Duodenal mucosa (tissue), 2 donors: ENCODE data around the gene IST1.

ENCODE experiments used
- H3K27ac ChIP-seq: one replicate; pipeline ENCODE4 v1.7.0; 2013; ENCODE audit warnings: low read depth, low read length
- H3K27me3 ChIP-seq, 2 donors: one replicate each; pipeline ENCODE4 v1.7.0; 2013; ENCODE audit warnings: low read length in 2 of 2, control low read depth in 1 of 2; ENCODE audit not compliant: insufficient read depth in 2 of 2, control insufficient read depth in 1 of 2
- H3K36me3 ChIP-seq, 2 donors: one replicate each; pipeline ENCODE4 v1.7.0; 2013; ENCODE audit warnings: low read length in 2 of 2, control low read depth in 1 of 2; ENCODE audit not compliant: insufficient read depth in 2 of 2, control insufficient read depth in 1 of 2
- H3K4me1 ChIP-seq, 2 donors: one replicate each; pipeline ENCODE4 v1.7.0; 2013; ENCODE audit warnings: low read length in 2 of 2, control low read depth in 1 of 2; ENCODE audit not compliant: insufficient read depth in 2 of 2, control insufficient read depth in 1 of 2
- H3K4me3 ChIP-seq, 2 donors: one replicate each; pipeline ENCODE4 v1.7.0; 2013; ENCODE audit warnings: low read length in 2 of 2, low read depth in 1 of 2
- H3K9ac ChIP-seq, 2 donors: one replicate each; pipeline ENCODE4 v1.7.0; 2013; ENCODE audit warnings: low read length in 2 of 2, low read depth in 1 of 2
- H3K9me3 ChIP-seq, 2 donors: one replicate each; pipeline ENCODE4 v1.7.0; 2013; ENCODE audit warnings: low read length in 2 of 2, control low read depth in 1 of 2; ENCODE audit not compliant: control insufficient read depth in 1 of 2

IST1 gene

DNA sequence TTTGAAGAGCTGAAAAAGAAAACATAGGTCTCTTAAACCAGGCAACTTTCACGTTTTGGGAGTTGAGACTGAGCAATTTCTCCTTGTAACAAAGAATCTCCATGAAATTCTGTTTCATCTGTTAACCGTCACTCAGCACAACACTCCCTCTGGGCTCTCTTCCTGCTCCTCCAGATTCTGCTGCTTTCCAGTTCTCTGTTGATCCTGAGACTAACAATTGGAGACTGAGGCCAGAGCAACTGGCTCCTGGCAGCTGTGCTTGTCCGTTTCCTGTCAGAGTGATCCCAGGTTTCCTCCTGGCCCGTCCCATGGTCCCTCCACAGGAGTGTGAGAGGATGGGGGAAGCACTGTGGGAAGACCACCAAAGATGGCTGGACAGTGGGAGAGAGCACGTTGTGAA is 32.5 kb downstream of the IST1 start:
- Histone ChIP-seq H3K27ac (no peak overlapping the region), H3K4me1 (peaks cover 10 to 12% of the 10 kb centered on the region in 2 donors), H3K36me3 (peaks cover 32 to 72% of the 10 kb centered on the region in 2 donors), H3K9ac (no peak overlapping the region), H3K9me3 (no peaks in the 10 kb centered on the region), H3K4me3 (no peak overlapping the region), H3K27me3 (no peaks in the 10 kb centered on the region)

DNA sequence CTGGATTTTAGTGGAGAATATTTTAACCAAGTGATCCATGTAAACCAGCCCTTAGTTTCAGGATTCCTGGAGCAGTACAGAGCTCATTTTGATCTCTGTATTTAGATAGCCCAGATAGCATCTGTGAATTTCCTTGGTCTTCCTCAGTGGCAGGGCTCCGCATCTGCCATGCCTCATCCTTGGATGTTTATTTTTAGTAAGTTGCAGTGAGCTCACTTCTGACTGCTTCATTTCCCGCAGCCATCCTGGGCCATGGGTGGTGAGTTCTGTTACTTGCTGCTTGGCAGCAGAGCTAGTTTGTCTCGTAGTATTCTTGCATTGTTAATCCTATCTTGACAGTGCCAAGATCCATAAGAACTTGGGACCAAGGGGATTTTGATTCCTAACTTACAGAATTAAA is 33.7 kb downstream of the IST1 start:
- H3K36me3 ChIP-seq, result peaks cover 28 to 63% of the 10 kb centered on the region in 2 donors
- no peak overlapping the region for H3K4me3 ChIP-seq
- H3K27me3 ChIP-seq, result no peaks in the 10 kb centered on the region
- H3K27ac ChIP-seq, result no peak overlapping the region
- no peaks in the 10 kb centered on the region for H3K9me3 ChIP-seq
- H3K4me1 ChIP-seq, result peaks cover 10 to 12% of the 10 kb centered on the region in 2 donors
- H3K9ac ChIP-seq, result no peak overlapping the region

DNA sequence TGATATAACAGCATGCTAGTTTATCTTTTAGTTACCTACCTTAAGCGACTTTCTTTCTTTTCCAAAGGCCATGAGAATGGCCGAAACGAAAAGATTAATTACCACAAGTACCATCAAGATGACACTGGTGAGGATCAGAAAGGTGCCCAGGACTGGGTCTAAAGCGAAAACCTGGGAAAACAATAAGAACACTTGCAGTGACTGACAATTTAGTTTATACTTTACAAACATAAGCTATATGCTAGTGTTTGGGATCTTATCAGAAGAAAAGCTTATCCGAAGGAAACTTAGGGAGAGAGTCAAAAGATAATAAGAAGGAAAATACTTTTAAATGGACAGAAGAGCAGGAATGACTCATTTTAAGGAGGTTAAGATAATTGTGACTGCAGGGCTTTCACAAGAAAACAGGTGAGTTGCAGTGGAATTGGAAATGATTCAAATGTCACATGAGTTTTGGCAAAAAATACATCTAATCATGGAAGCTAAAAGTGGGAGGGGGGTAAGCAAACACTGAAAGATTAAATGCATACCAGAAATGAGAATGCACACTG is 34.8 kb downstream of the IST1 start:
- no peaks in the 10 kb centered on the region for H3K27me3 ChIP-seq
- H3K4me3 ChIP-seq, result no peak overlapping the region
- peaks cover 10 to 12% of the 10 kb centered on the region in 2 donors for H3K4me1 ChIP-seq
- no peak overlapping the region for H3K27ac ChIP-seq
- H3K9me3 ChIP-seq, result no peaks in the 10 kb centered on the region
- H3K9ac ChIP-seq, result no peak overlapping the region
- H3K36me3 ChIP-seq, result peaks cover 27 to 66% of the 10 kb centered on the region in 2 donors

DNA sequence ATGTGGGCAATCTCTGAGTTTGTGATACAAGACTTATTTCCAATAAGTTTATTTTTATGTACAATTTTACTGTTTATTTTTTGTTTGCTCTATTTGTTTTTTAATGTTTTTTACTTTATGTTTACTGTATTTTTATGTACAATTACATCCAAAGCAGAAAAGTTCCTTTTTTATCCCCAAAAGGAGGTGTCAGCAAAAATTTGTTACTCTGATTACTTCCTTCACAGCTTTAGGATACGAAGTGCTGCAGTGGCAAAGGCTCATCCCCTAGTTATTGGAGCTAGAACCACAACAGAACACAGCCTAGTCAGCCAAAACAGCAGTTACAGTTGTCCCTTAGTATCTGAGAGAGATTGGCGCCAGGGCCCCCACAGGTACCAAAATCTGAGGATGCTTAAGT is 35.7 kb downstream of the IST1 start:
- Histone ChIP-seq H3K27me3 (no peaks in the 10 kb centered on the region), H3K27ac (no peak overlapping the region), H3K36me3 (peaks cover 21 to 64% of the 10 kb centered on the region in 2 donors), H3K9ac (no peak overlapping the region), H3K4me1 (peaks cover 10 to 12% of the 10 kb centered on the region in 2 donors), H3K4me3 (no peak overlapping the region), H3K9me3 (no peaks in the 10 kb centered on the region)

DNA sequence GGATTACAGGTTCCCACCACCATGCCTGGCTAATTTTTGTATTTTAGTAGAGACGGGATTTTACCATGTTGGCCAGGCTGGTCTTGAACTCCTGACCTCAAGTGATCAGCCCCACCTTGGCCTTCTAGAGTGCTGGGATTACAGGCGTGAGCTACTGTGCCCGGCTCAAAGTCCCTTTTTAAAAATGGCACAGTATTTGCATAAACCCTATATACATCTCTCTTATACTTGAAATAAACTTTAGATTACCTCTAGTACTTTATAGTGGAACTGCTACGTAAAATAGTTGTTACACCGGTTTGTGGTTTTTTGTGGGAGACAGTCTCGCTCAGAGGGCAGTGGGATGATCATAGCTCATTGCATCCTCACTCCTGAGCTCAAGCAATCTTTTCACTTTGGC is 36.3 kb downstream of the IST1 start:
- Histone ChIP-seq H3K36me3 (peaks cover 19 to 62% of the 10 kb centered on the region in 2 donors), H3K27ac (no peak overlapping the region)

DNA sequence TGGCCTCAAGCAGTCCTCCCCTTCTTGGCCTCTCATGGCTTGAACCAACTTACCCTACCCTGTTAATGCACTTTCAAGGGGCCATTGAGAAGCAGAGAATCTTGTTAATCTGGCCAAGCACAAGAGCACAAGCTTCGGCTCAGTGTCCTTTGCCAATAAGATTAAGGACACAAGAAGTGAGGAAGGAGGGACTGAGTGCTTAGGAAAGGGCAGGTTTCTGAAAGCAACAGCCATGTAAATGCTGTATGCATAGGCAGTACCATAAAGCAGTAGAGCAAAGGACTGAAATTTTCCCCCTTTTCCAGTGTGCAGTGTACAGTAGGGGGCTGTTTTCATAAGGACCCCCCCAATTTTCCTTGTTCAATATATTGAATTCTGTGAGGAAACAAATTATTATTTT is 37.7 kb downstream of the IST1 start:
- Histone ChIP-seq H3K36me3 (peaks cover 19 to 55% of the 10 kb centered on the region in 2 donors), H3K27ac (no peak overlapping the region), H3K9ac (no peak overlapping the region), H3K4me3 (no peak overlapping the region), H3K4me1 (peaks cover 0 to 4% of the 10 kb centered on the region in 2 donors), H3K27me3 (no peaks in the 10 kb centered on the region), H3K9me3 (no peaks in the 10 kb centered on the region)

More for the DNA sequence above, 36.3 kb downstream of the IST1 start:
- Histone ChIP-seq H3K4me3 (no peak overlapping the region), H3K9me3 (no peaks in the 10 kb centered on the region), H3K9ac (no peak overlapping the region), H3K4me1 (peaks cover 9% of the 10 kb centered on the region in 2 donors), H3K27me3 (no peaks in the 10 kb centered on the region)

DNA sequence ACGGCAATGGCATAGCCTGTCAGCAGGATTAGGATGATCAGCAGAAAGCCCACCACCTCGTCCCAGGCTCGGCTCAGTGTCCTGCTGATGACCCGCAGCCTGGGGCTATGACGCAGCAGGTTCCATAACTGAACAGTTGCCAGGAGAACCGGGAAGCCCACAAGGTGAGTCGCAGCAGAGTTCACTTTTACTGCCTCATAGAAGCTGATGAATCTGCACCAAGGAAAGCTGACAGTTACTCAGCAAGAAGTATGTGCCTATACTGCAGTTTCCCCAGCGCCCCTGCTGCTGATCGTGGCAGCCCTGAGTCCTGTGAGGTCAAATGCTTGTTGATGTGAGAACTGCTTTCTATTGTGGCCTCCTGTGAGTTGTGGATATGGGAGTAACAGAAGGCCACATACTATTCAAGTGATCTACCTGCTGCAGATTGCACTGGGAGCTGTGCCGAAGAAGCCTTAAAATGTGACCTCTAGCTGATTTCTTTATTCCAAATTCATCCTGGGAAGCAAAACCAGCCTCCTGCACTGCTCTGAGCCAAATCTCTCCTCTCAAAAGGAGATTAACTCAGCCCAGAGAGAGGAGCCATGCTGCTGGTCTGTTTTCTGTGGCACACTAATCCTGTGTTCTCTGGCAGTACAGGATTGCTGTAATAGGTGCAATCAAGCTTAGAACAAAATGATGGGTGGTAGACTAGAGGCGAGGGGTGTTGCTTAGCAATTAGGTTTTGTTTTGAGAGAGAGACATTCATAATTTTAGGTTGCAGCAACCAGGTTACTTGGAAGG is 38.8 kb downstream of the IST1 start:
- Histone ChIP-seq H3K36me3 (peaks cover 12 to 44% of the 10 kb centered on the region in 2 donors), H3K27me3 (no peaks in the 10 kb centered on the region), H3K27ac (no peak overlapping the region), H3K4me3 (no peak overlapping the region), H3K9ac (no peak overlapping the region), H3K9me3 (no peaks in the 10 kb centered on the region), H3K4me1 (peaks cover 0 to 4% of the 10 kb centered on the region in 2 donors)

DNA sequence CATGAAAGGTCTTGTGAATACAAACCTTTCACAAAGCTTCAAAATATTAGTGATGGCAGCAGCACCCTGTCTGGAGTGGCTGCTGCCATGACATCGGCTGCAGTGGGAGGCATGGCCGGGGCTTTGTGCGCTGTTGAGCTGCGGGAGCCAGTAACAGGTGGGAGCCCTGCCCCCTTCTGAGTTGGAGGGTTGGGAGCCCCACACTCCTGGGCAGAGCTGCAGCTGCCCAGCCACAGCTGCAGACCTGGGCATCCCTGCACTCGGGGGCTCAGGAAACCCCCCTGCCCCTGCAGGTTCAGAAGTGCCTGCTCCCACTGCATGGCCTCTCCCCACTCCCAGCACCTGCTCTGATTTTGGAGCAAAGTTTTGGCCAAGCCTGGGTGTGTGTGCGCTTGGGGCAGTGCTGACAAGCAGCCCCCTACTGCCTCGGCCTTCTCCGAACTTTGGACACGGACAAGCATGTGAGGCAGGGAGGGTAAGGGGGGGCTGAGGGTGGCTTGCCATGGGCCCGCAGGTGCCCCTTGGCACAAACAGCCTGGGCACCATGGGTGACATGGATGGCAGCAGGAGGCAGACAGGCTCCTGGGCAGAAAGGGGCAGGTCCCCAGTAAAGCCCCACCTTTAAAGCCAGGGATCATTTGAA is 42.7 kb downstream of the IST1 start:
- Histone ChIP-seq H3K27ac (no peak overlapping the region), H3K4me1 (no peaks in the 10 kb centered on the region), H3K9me3 (no peaks in the 10 kb centered on the region), H3K4me3 (no peak overlapping the region), H3K36me3 (peaks cover 11 to 18% of the 10 kb centered on the region in 2 donors), H3K9ac (no peak overlapping the region), H3K27me3 (no peaks in the 10 kb centered on the region)

DNA sequence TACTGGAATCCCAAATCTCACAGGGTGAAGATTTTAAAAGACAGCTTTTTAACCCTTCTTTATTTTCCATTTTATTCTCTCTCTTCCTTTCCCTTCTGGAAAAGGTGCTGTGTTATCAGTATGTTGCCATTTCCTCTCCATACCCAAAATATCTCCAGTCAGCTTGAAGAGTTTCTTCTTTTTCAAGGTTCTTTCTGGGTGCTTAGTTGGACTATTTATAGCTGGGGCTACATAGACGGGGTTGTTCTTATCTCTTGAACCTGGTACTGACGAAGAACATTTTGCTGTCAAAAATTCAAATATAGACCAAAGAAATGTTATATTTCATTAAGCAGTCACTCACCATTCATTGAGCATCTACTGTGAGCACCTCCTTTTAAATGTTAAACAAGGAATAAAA is 48.6 kb downstream of the IST1 start:
- Histone ChIP-seq H3K9me3 (no peaks in the 10 kb centered on the region), H3K36me3 (no peaks in the 10 kb centered on the region), H3K27ac (no peak overlapping the region), H3K4me1 (no peaks in the 10 kb centered on the region), H3K9ac (no peak overlapping the region), H3K27me3 (no peaks in the 10 kb centered on the region), H3K4me3 (no peak overlapping the region)

DNA sequence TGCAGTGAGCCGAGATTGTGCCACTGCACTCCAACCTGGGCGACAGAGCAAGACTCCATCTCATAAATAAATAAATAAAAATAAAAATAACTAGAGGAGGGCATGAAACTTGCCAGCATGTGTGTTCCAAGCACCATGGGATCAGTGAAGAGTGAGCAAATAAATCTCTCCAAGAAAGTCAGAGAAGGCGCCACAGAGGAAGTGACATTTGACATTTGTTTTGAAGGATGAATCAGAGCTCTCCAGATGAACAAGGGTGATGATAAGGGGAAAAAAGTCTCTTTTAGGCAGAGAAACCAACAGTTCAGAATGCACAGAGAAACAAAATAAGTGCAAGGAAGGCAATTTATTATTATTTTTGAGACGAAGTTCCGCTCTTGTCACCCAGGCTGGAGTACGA is 50.3 kb downstream of the IST1 start:
- no peaks in the 10 kb centered on the region for H3K9me3 ChIP-seq
- no peak overlapping the region for H3K27ac ChIP-seq

More for the DNA sequence above, 50.3 kb downstream of the IST1 start:
- no peak overlapping the region for H3K9ac ChIP-seq
- H3K27me3 ChIP-seq, result no peaks in the 10 kb centered on the region
- no peaks in the 10 kb centered on the region for H3K4me1 ChIP-seq
- no peak overlapping the region for H3K4me3 ChIP-seq
- H3K36me3 ChIP-seq, result no peaks in the 10 kb centered on the region
